Prostate gland (tissue), 2 donors: ENCODE data around the gene CPLANE1. TPM values are rescaled to one million over a fixed set of nuclear protein-coding genes. Genes with fewer than 3 reads are reported as not detected.

Experiments used
- DNase-seq: peaks from one replicate; pipeline ENCODE4 v3.0.0-alpha.2; 2019; ENCODE audit warnings: low spot score
- H3K27ac ChIP-seq, 2 donors: fragments of 200-600 bp; sonication (generic); 2 replicates each; pipeline ENCODE4 v1.5.1; 2017 to 2019
- H3K27me3 ChIP-seq: fragments of 200-600 bp; sonication (generic); replicated peaks from 2 replicates; pipeline ENCODE4 v1.5.1; 2019; ENCODE audit not compliant: insufficient read depth
- H3K36me3 ChIP-seq, 2 donors: fragments of 200-600 bp; sonication (generic); 1 replicate in 1 of 2; 2 replicates in 1 of 2; pipeline versions ENCODE4 v1.5.1 to v1.8.1; 2017 to 2019
- H3K4me1 ChIP-seq: fragments of 200-600 bp; sonication (generic); replicated peaks from 2 replicates; pipeline ENCODE4 v1.5.1; 2019
- H3K4me3 ChIP-seq, 2 donors: fragments of 200-600 bp; sonication (generic); 2 replicates each; pipeline ENCODE4 v1.5.1; 2017 to 2019
- H3K9me3 ChIP-seq: fragments of 200-600 bp; sonication (generic); 2 replicates; pipeline ENCODE4 v1.5.1; 2017
- POLR2A ChIP-seq: fragments of 450-650 bp; IDR thresholded peaks from one replicate; pipeline ENCODE4 v1.6.1; 2016; ENCODE audit warnings: antibody characterized with exemption, mild to moderate bottlenecking
- POLR2AphosphoS5 ChIP-seq: sonication (generic); formaldehyde crosslinking; IDR thresholded peaks from one replicate; pipeline ENCODE4 v1.6.1; 2017; ENCODE audit warnings: antibody characterized with exemption
- WGBS: methylation state at CpG from one replicate; pipeline ENCODE4 v1.1.5; 2018; 5-methylcytosine and 5-hydroxymethylcytosine counted together
- intact Hi-C: fragments of 100-400 bp; cut with DNase I; formaldehyde crosslinking; loops from one replicate; pipeline ENCODE4 v1.14.2; 2022
- total RNA-seq, 2 donors: library from RNA; depleted of rRNA; stranded (reverse); fragments of >200 nt; gene quantifications; one replicate each; pipeline ENCODE4 v1.1.0, GENCODE V29; 2016
- TF ChIP-seq, protein P1 (sequence below), 4 experiments: fragments of 200-600 bp in 2 of 4; fragments of 450-650 bp in 2 of 4; sonication (generic) in 2 of 4; IDR thresholded peaks; 1 replicate in 3 of 4; 2 replicates in 1 of 4; pipeline ENCODE4 v1.5.1; 2016 to 2019; ENCODE audit warnings: antibody characterized with exemption in 4 of 4, mild to moderate bottlenecking in 2 of 4, moderate library complexity in 2 of 4

CPLANE1 gene
- total RNA-seq, 2 donors from 2014 or later, result 17.2 to 27.8 TPM

DNA sequence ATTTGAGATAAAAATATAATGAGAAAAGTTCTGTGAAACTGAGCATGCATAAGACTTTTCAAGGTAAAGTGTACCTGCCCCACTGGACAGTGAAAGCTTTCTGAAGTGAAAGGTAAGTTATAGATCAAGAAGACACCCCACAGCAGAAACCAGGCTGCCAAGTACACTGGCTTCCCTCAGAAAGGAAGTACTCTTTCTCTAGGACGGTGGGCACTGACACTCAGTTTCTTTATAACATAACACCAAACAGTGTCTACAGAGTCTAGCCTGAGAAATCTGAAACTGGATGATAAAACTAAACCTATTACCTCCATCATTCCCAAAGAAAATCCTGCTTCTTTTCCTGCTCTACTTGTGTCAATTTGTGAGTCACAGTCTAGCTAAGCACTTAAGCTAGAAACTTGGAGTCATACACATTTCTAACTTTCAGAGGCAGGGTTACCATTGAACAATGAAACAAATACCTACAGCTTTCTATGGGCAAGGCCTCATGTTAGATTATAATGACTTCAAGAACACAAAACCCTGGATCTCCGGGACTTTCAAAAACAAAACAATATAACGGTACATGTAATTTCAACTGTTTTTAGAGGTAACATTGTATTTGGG, 136.7 kb downstream of the CPLANE1 start:
- no peak overlapping the region for H3K27ac ChIP-seq
- DNase-seq, result no peak
- H3K36me3 ChIP-seq, result peaks cover 0 to 4% of the 10 kb centered on the region in 2 donors
- TF ChIP-seq, protein P1, sequence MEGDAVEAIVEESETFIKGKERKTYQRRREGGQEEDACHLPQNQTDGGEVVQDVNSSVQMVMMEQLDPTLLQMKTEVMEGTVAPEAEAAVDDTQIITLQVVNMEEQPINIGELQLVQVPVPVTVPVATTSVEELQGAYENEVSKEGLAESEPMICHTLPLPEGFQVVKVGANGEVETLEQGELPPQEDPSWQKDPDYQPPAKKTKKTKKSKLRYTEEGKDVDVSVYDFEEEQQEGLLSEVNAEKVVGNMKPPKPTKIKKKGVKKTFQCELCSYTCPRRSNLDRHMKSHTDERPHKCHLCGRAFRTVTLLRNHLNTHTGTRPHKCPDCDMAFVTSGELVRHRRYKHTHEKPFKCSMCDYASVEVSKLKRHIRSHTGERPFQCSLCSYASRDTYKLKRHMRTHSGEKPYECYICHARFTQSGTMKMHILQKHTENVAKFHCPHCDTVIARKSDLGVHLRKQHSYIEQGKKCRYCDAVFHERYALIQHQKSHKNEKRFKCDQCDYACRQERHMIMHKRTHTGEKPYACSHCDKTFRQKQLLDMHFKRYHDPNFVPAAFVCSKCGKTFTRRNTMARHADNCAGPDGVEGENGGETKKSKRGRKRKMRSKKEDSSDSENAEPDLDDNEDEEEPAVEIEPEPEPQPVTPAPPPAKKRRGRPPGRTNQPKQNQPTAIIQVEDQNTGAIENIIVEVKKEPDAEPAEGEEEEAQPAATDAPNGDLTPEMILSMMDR (IDR thresholded peaks at IDR 0.05), result no peak
- 90% methylated on average over 3 of the region's 3 CpGs for WGBS
- no peaks in the 10 kb centered on the region for H3K9me3 ChIP-seq
- intact Hi-C loops, result no loop called here
- H3K4me3 ChIP-seq, result no peak overlapping the region
- no peaks in the 10 kb centered on the region for H3K27me3 ChIP-seq
- H3K4me1 ChIP-seq, result no peaks in the 10 kb centered on the region

DNA sequence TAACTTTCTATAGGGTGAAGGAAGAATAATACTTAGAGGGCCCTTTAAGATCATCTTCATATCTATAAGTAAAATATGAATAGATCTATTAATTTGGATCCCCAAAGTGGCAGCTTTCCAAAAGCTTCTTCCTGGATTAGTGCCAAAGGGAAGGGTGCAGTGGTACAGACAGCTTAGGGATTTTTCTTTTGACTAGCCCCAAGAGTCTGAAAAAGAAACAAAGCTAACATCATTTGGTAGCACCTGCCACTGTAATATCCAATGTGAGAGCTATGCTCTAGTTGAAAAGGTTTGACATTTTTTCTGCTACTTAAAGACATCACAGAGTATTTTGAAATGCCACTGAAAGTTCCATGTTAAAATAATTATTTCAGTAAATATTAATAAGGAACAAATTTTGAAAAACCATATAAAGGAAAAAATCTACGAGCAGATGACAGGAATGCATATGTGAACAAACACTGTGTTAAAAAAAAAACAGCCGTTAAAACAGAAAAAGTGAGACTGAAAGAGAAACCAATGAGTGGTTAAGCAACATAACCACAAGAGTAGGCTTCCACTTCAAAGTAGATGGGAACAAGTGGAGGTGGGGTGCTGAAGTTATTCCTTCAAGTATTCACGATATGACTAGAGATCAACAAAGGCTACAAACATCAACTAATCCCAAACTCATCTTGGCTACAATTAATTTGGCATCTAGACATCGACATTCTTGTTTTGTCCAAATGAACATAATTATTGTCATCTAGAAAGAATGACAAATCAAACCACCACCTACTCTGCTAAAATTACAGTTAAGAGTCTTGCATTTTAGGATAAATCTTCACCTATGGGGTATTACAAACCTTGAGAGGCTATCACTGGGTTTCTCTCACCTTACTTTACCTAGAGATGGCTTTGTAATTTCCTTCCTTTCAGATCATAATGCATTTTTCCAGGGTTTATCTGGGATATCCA, 137.5 kb downstream of the CPLANE1 start:
- TF ChIP-seq, protein P1 (IDR thresholded peaks at IDR 0.05), result no peak
- TF ChIP-seq POLR2AphosphoS5 (no peak), POLR2A (no peak)
- Histone ChIP-seq H3K27ac (no peak overlapping the region), H3K9me3 (no peaks in the 10 kb centered on the region), H3K4me3 (no peak overlapping the region), H3K27me3 (no peaks in the 10 kb centered on the region), H3K4me1 (no peaks in the 10 kb centered on the region), H3K36me3 (peaks cover 0 to 4% of the 10 kb centered on the region in 2 donors)
- DNase-seq, result no peak
- intact Hi-C loops, result no loop called here
- 88% methylated on average over 4 of the region's 4 CpGs for WGBS

DNA sequence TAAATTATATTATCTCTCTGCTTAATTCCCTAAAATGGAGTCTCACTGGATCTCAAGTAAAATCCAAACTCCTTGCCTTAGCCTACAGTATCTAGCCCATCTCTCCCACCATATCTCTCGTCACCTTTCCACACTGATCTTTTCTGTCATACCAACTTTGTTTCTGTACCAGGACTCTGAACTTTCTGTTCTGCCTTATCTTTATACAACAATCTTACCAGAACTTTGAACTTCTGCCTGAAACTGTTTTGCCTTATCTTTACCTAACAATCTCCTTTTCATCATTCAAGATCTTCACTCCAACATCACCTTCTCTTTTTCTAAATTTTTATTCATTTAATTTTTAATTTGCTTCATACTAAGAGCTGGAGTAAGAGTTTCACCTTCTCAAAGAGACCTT, 139.0 kb downstream of the CPLANE1 start:
- TF ChIP-seq POLR2AphosphoS5 (no peak), POLR2A (no peak)
- TF ChIP-seq, protein P1 (IDR thresholded peaks at IDR 0.05), result no peak
- Histone ChIP-seq H3K36me3 (peaks cover 0 to 4% of the 10 kb centered on the region in 2 donors), H3K27ac (no peak overlapping the region), H3K27me3 (no peaks in the 10 kb centered on the region), H3K4me3 (no peak overlapping the region), H3K9me3 (no peaks in the 10 kb centered on the region), H3K4me1 (no peaks in the 10 kb centered on the region)
- DNase-seq, result no peak
- WGBS, result 100% methylated on average over 1 of the region's 1 CpG
- intact Hi-C loops, result no loop called here

DNA sequence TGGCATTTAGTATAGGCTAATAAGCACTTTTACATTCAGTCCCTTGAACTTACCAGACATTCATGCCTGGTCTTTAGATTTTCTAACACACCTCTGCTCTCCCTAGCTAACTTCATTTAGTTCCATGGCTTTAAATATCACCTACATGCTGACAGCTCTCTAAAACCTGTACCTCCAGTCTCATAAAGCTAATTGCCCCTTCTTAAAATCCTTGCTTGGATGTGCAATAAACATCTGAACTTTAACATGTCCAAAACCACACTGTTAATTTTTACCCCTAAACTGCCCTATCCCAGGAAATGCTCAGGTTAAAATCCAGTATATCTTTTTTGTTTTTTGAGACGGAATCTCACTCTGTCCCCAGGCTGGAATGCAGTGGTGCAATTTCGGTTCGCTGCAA, 139.8 kb downstream of the CPLANE1 start:
- no peaks in the 10 kb centered on the region for H3K9me3 ChIP-seq
- intact Hi-C loops, result no loop called here
- no peak for TF ChIP-seq POLR2AphosphoS5
- TF ChIP-seq, protein P1 (IDR thresholded peaks at IDR 0.05), result no peak
- no peak for TF ChIP-seq POLR2A
- DNase-seq, result no peak
- H3K4me3 ChIP-seq, result no peak overlapping the region
- no peak overlapping the region for H3K27ac ChIP-seq
- WGBS, result 98% methylated on average over 3 of the region's 3 CpGs
- no peaks in the 10 kb centered on the region for H3K4me1 ChIP-seq
- peaks cover 0 to 2% of the 10 kb centered on the region in 2 donors for H3K36me3 ChIP-seq
- no peaks in the 10 kb centered on the region for H3K27me3 ChIP-seq
